Gastroesophageal sphincter (tissue), 3 donors: ENCODE results near the gene RAET1L.

Source experiments
- CTCF ChIP-seq, 4 experiments: fragments of 200-600 bp in 2 of 4; fragments of 450-650 bp in 2 of 4; sonication (generic) in 1 of 4; IDR thresholded peaks; one replicate each; pipeline ENCODE4 v1.5.1; 2017 to 2019; ENCODE audit warnings: antibody characterized with exemption in 4 of 4, mild to moderate bottlenecking in 2 of 4, moderate library complexity in 2 of 4
- EP300 ChIP-seq: sonication (generic); formaldehyde crosslinking; IDR thresholded peaks from one replicate; pipeline ENCODE4 v1.6.1; 2017; ENCODE audit warnings: antibody characterized with exemption, mild to moderate bottlenecking
- POLR2A ChIP-seq, 2 donors: fragments of 450-650 bp; IDR thresholded peaks; one replicate each; pipeline ENCODE4 v1.6.1; 2017; ENCODE audit warnings: antibody characterized with exemption in 2 of 2, mild to moderate bottlenecking in 2 of 2, moderate library complexity in 1 of 2
- POLR2AphosphoS5 ChIP-seq: sonication (generic); formaldehyde crosslinking; IDR thresholded peaks from one replicate; pipeline ENCODE4 v1.6.1; 2017; ENCODE audit warnings: antibody characterized with exemption

- TF ChIP-seq CTCF (IDR thresholded peaks at IDR 0.05) = no peak
- TF ChIP-seq POLR2AphosphoS5 = no peak
- TF ChIP-seq POLR2A (IDR thresholded peaks at IDR 0.05) = no peak
- no peak for TF ChIP-seq EP300
Observed at GRCh38 chr6:150069706-150070105, 44.4 kb upstream of the RAET1L start.
